Fibroblast of peridontal ligament (primary cell): Measurements from ENCODE around the gene TEX26.

Source experiments
- DNase-seq: peaks from one replicate; pipeline ENCODE4 v3.0.0-alpha.2; 2010; ENCODE audit errors: extremely low read depth

The TEX26 gene

GRCh38 chr13:31011901-31012654 lies 79.6 kb downstream of the TEX26 start:
- DNase-seq = no peak

- peak; percentile 53 for DNase-seq
Observed at GRCh38 chr13:31012655-31013024, 80.2 kb downstream of the TEX26 start.

GRCh38 chr13:31014456-31014855 lies 82.0 kb downstream of the TEX26 start:
- no peak for DNase-seq

- peak; percentile 72 for DNase-seq
Observed at GRCh38 chr13:31015199-31015598, 82.7 kb downstream of the TEX26 start.

GRCh38 chr13:31016342-31017325 lies 84.2 kb downstream of the TEX26 start:
- no peak for DNase-seq

GRCh38 chr13:31018511-31018910 lies 86.1 kb downstream of the TEX26 start:
- no peak for DNase-seq

- DNase-seq = no peak
Observed at GRCh38 chr13:31020996-31021395, 88.5 kb downstream of the TEX26 start.

- no peak for DNase-seq
Observed at GRCh38 chr13:31022288-31022895, 89.9 kb downstream of the TEX26 start.

- DNase-seq = no peak
Observed at GRCh38 chr13:31022928-31023530, 90.6 kb downstream of the TEX26 start.
